Measurements from ENCODE around the gene SLC25A30.

- TF ChIP-seq, protein P1, sequence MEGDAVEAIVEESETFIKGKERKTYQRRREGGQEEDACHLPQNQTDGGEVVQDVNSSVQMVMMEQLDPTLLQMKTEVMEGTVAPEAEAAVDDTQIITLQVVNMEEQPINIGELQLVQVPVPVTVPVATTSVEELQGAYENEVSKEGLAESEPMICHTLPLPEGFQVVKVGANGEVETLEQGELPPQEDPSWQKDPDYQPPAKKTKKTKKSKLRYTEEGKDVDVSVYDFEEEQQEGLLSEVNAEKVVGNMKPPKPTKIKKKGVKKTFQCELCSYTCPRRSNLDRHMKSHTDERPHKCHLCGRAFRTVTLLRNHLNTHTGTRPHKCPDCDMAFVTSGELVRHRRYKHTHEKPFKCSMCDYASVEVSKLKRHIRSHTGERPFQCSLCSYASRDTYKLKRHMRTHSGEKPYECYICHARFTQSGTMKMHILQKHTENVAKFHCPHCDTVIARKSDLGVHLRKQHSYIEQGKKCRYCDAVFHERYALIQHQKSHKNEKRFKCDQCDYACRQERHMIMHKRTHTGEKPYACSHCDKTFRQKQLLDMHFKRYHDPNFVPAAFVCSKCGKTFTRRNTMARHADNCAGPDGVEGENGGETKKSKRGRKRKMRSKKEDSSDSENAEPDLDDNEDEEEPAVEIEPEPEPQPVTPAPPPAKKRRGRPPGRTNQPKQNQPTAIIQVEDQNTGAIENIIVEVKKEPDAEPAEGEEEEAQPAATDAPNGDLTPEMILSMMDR (conservative IDR thresholded peaks at IDR 0.05; ENCODE audit: low read depth, low read length) = no peak
- TF ChIP-seq EZH2 (IDR thresholded peaks at IDR 0.05; ENCODE audit: borderline replicate concordance, low read depth, low read length, poor library complexity, severe bottlenecking) = no peak
Measured at GRCh38 chr13:45447050-45447661, 29.0 kb upstream of the SLC25A30 start.
